Activated B cell treated with CpG ODN at 0.5 μM for 24 hours (primary cell): Measurements from ENCODE around the gene C9orf152. TPM values are rescaled to one million over a fixed set of nuclear protein-coding genes. Genes with fewer than 3 reads are reported as not detected.

Experiments
- ATAC-seq: fragments of 200-7000 bp; cut with Tn5 transposase; one replicate; pipeline ENCODE4 v1.10.0; 2021; ENCODE audit warnings: low read depth, mild to moderate bottlenecking, moderate library complexity
- CTCF ChIA-PET: fragments of 350-600 bp; sonication (Branson Sonifier 250); formaldehyde crosslinking; loops from one replicate; lab custom pipeline; 2021; ENCODE audit warnings: antibody characterized with exemption; lab: Charles Lee
- POLR2A ChIA-PET: fragments of 350-600 bp; sonication (Branson Sonifier 250); formaldehyde crosslinking; loops from one replicate; lab custom pipeline; 2021; ENCODE audit warnings: antibody characterized with exemption; lab: Charles Lee
- DNase-seq: peaks from one replicate; pipeline ENCODE4 v3.0.0; 2022
- H3K27ac Mint-ChIP-seq: one replicate; pipeline ENCODE4 v1.8.0; 2020; ENCODE audit warnings: mixed read lengths
- H3K27me3 Mint-ChIP-seq: one replicate; pipeline ENCODE4 v1.8.0; 2021; ENCODE audit warnings: mixed read lengths
- H3K36me3 Mint-ChIP-seq: one replicate; pipeline ENCODE4 v1.8.0; 2021; ENCODE audit warnings: low read depth, mixed read lengths
- H3K4me1 Mint-ChIP-seq: one replicate; pipeline ENCODE4 v1.8.0; 2021; ENCODE audit warnings: mixed read lengths
- H3K4me3 Mint-ChIP-seq: one replicate; pipeline ENCODE4 v1.8.0; 2020; ENCODE audit warnings: mild to moderate bottlenecking, mixed read lengths
- H3K9me3 Mint-ChIP-seq: one replicate; pipeline ENCODE4 v1.8.0; 2020; ENCODE audit warnings: mixed read lengths
- CTCF ChIP-seq: fragments of 200-600 bp; IDR thresholded peaks from one replicate; pipeline ENCODE4 v1.8.0; 2022; ENCODE audit warnings: antibody characterized with exemption, mild to moderate bottlenecking
- intact Hi-C: fragments of 100-400 bp; cut with micrococcal nuclease; formaldehyde crosslinking; loops from one replicate; pipeline ENCODE4 v1.15.1; 2024
- total RNA-seq: library from RNA; stranded (reverse); gene quantifications from 2 replicates; pipeline ENCODE4 v1.2.3, GENCODE V29; 2022

The C9orf152 gene
- total RNA-seq, 1 donor from 2014 or later, result not detected

GRCh38 chr9:110241260-110241857 lies 33.4 kb upstream of the C9orf152 start:
- Mint-ChIP-seq H3K4me3 (no peak overlapping the region), H3K36me3 (peaks cover 14% of the 10 kb centered on the region), H3K4me1 (no peaks in the 10 kb centered on the region), H3K27ac (no peak overlapping the region), H3K27me3 (no peaks in the 10 kb centered on the region), H3K9me3 (no peaks in the 10 kb centered on the region)
- TF ChIP-seq CTCF, result no peak
- ATAC-seq, result no peak
- intact Hi-C loops, result no loop called here
- CTCF ChIA-PET, result no interaction called here
- DNase-seq, result no peak
- POLR2A ChIA-PET, result interaction anchor here (2.0 kb wide), 1 partner anchor 15 kb away, joined by 7 read pairs; the partner anchor contains the start of gene TXN

GRCh38 chr9:110240198-110240597 lies 32.2 kb upstream of the C9orf152 start:
- Mint-ChIP-seq H3K4me3 (no peak overlapping the region), H3K4me1 (no peaks in the 10 kb centered on the region), H3K27ac (no peak overlapping the region), H3K27me3 (no peaks in the 10 kb centered on the region), H3K36me3 (peaks cover 11% of the 10 kb centered on the region), H3K9me3 (no peaks in the 10 kb centered on the region)
- intact Hi-C loops, result no loop called here
- ChIA-PET CTCF (no interaction called here), POLR2A (no interaction called here)
- no peak for TF ChIP-seq CTCF
- ATAC-seq (no peak), DNase-seq (no peak)

- no peaks in the 10 kb centered on the region for H3K36me3 Mint-ChIP-seq
Observed at GRCh38 chr9:110228321-110228720, 20.4 kb upstream of the C9orf152 start.

GRCh38 chr9:110224583-110224982 lies 16.6 kb upstream of the C9orf152 start:
- H3K27ac Mint-ChIP-seq, result no peak overlapping the region
- H3K36me3 Mint-ChIP-seq, result no peaks in the 10 kb centered on the region
- H3K9me3 Mint-ChIP-seq, result no peaks in the 10 kb centered on the region
- ATAC-seq, result no peak
- no peaks in the 10 kb centered on the region for H3K4me1 Mint-ChIP-seq
- no peak for TF ChIP-seq CTCF
- POLR2A ChIA-PET, result no interaction called here
- H3K27me3 Mint-ChIP-seq, result peaks cover 2% of the 10 kb centered on the region
- DNase-seq, result no peak
- intact Hi-C loops, result no loop called here
- no peak overlapping the region for H3K4me3 Mint-ChIP-seq
- CTCF ChIA-PET, result no interaction called here

More at GRCh38 chr9:110228321-110228720, 20.4 kb upstream of the C9orf152 start:
- CTCF ChIA-PET, result no interaction called here
- H3K27me3 Mint-ChIP-seq, result peaks cover 2% of the 10 kb centered on the region
- POLR2A ChIA-PET, result no interaction called here
- H3K9me3 Mint-ChIP-seq, result no peaks in the 10 kb centered on the region
- intact Hi-C loops, result no loop called here
- no peaks in the 10 kb centered on the region for H3K4me1 Mint-ChIP-seq
- ATAC-seq (no peak), DNase-seq (no peak)
- no peak overlapping the region for H3K27ac Mint-ChIP-seq
- TF ChIP-seq CTCF, result no peak
- H3K4me3 Mint-ChIP-seq, result no peak overlapping the region

- Mint-ChIP-seq H3K4me3 (no peak overlapping the region), H3K9me3 (no peaks in the 10 kb centered on the region), H3K27ac (no peak overlapping the region), H3K27me3 (peaks cover 4% of the 10 kb centered on the region), H3K36me3 (no peaks in the 10 kb centered on the region), H3K4me1 (peaks cover 2% of the 10 kb centered on the region)
- CTCF ChIA-PET, result interaction anchor here (0.8 to 7.9 kb wide), 3 partner anchors 318 to 647 kb away, joined by 3 to 48 read pairs (median 4); no protein-coding TSS in a partner anchor
- POLR2A ChIA-PET, result no interaction called here
- ATAC-seq (no peak), DNase-seq (no peak)
- TF ChIP-seq CTCF, result no peak
- intact Hi-C loops, result no loop called here
Observed at GRCh38 chr9:110220809-110221208, 12.8 kb upstream of the C9orf152 start.
